ENCODE results near the gene ANOS1.

ANOS1 gene

DNA sequence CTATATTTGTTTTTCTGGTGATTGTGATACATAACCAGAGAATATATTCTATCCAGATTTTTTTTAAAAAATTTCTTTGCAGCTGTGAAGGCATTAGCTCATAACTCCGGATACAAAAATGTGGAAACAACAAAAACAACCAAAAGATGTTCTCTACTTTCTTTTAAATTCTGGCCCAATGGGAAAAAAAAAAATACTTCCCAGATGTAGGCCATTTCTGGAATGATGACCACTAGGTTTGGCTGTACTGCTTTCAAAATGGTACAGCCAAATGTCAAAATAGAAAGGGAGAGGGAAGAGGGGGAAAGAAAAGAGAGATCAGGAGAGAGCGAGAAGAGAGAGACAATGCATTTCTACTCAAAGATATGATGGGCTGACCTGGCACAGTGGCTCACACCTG, 14.6 kb downstream of the ANOS1 start:
- no peak for DNase-seq
- Histone ChIP-seq H3F3A (ENCODE audit: insufficient read depth, low read length) (no peaks in the 10 kb centered on the region), H4K20me1 (ENCODE audit: insufficient read depth, low read length) (no peaks in the 10 kb centered on the region), H3K4me1 (ENCODE audit: low read length) (no peaks in the 10 kb centered on the region), H3K4me3 (ENCODE audit: low read length) (no peak overlapping the region), H3K79me2 (ENCODE audit: low read length) (no peaks in the 10 kb centered on the region), H3K4me2 (ENCODE audit: low read depth, low read length) (no peak overlapping the region), H3K9ac (ENCODE audit: low read length) (no peak overlapping the region), H3K27ac (ENCODE audit: low read length) (no peak overlapping the region), H2AFZ (ENCODE audit: low read length) (no peak overlapping the region), H3K27me3 (replicated peaks; ENCODE audit: insufficient read depth, low read length) (no peaks in the 10 kb centered on the region), H3K9me2 (replicated peaks; ENCODE audit: insufficient read depth, low read length) (no peaks in the 10 kb centered on the region), H3K9me3 (replicated peaks; ENCODE audit: insufficient read depth, low read length) (no peaks in the 10 kb centered on the region), H3K36me3 (replicated peaks; ENCODE audit: insufficient read depth, low read length) (no peaks in the 10 kb centered on the region)
- TF ChIP-seq, protein P1, sequence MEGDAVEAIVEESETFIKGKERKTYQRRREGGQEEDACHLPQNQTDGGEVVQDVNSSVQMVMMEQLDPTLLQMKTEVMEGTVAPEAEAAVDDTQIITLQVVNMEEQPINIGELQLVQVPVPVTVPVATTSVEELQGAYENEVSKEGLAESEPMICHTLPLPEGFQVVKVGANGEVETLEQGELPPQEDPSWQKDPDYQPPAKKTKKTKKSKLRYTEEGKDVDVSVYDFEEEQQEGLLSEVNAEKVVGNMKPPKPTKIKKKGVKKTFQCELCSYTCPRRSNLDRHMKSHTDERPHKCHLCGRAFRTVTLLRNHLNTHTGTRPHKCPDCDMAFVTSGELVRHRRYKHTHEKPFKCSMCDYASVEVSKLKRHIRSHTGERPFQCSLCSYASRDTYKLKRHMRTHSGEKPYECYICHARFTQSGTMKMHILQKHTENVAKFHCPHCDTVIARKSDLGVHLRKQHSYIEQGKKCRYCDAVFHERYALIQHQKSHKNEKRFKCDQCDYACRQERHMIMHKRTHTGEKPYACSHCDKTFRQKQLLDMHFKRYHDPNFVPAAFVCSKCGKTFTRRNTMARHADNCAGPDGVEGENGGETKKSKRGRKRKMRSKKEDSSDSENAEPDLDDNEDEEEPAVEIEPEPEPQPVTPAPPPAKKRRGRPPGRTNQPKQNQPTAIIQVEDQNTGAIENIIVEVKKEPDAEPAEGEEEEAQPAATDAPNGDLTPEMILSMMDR (IDR thresholded peaks at IDR 0.05; ENCODE audit: low read length), result no peak
- no peak for TF ChIP-seq EZH2phosphoT487 (IDR thresholded peaks at IDR 0.05; ENCODE audit: low read length)
- no peak for TF ChIP-seq EZH2 (optimal IDR thresholded peaks at IDR 0.05; ENCODE audit: low read depth, low read length)

DNA sequence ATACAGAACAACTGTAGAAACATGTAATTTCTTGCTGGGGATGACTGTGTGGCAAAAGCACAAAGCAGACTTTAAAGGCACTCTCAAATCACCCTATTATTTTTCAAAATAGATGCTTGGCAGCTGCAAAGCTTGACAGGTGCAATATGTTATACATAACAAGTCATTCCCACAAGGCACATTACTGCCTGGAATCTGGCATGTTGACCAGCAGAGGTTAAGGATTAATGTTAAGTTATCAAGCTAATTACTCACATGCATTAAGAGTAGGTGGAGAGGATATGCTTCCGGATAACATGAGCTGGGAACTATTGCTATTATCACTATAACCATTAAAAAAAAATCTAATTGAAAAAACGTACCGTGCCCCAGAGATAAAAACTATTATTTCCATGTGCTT, 17.8 kb downstream of the ANOS1 start:
- no peaks in the 10 kb centered on the region for H3K27me3 ChIP-seq (replicated peaks; ENCODE audit: insufficient read depth, low read length)
- H3K36me3 ChIP-seq (replicated peaks; ENCODE audit: insufficient read depth, low read length), result no peaks in the 10 kb centered on the region
- H3F3A ChIP-seq (ENCODE audit: insufficient read depth, low read length), result no peaks in the 10 kb centered on the region
- H3K9me3 ChIP-seq (replicated peaks; ENCODE audit: insufficient read depth, low read length), result no peaks in the 10 kb centered on the region
- H3K27ac ChIP-seq (ENCODE audit: low read length), result no peak overlapping the region
- no peaks in the 10 kb centered on the region for H3K4me1 ChIP-seq (ENCODE audit: low read length)
- H3K79me2 ChIP-seq (ENCODE audit: low read length), result no peaks in the 10 kb centered on the region
- no peaks in the 10 kb centered on the region for H3K9me2 ChIP-seq (replicated peaks; ENCODE audit: insufficient read depth, low read length)
- H3K4me3 ChIP-seq (ENCODE audit: low read length), result no peak overlapping the region
- H3K4me2 ChIP-seq (ENCODE audit: low read depth, low read length), result no peak overlapping the region
- H2AFZ ChIP-seq (ENCODE audit: low read length), result no peak overlapping the region
- no peak overlapping the region for H3K9ac ChIP-seq (ENCODE audit: low read length)
- no peak for TF ChIP-seq EZH2phosphoT487 (IDR thresholded peaks at IDR 0.05; ENCODE audit: low read length)
- TF ChIP-seq EZH2 (optimal IDR thresholded peaks at IDR 0.05; ENCODE audit: low read depth, low read length), result no peak
- TF ChIP-seq, protein P1 (IDR thresholded peaks at IDR 0.05; ENCODE audit: low read length), result no peak
- no peak for DNase-seq
- no peaks in the 10 kb centered on the region for H4K20me1 ChIP-seq (ENCODE audit: insufficient read depth, low read length)

DNA sequence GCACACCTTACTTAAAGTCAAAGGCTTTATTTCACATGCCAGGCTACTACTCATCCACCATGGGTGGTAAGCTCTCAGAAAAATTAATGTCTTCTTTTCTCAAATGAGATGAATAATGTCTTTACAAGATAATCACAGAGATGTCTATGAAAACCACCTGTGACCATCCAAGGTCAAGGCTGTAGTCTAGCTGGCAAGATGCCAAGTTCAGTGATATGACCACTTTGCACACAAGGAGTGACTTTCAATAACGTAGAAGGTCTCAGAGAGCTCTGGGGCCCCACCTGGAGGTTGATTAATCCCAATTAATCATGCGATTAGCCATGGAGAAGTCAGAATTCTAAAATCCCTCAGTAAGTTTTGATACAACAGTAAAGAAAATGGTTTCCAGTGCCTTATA, 20.5 kb downstream of the ANOS1 start:
- TF ChIP-seq, protein P1 (IDR thresholded peaks at IDR 0.05; ENCODE audit: low read length), result no peak
- no peak for TF ChIP-seq EZH2 (optimal IDR thresholded peaks at IDR 0.05; ENCODE audit: low read depth, low read length)
- H3K4me2 ChIP-seq (ENCODE audit: low read depth, low read length), result no peak overlapping the region
- H3K4me3 ChIP-seq (ENCODE audit: low read length), result no peak overlapping the region
- no peaks in the 10 kb centered on the region for H4K20me1 ChIP-seq (ENCODE audit: insufficient read depth, low read length)
- H3K79me2 ChIP-seq (ENCODE audit: low read length), result no peaks in the 10 kb centered on the region
- H3K9ac ChIP-seq (ENCODE audit: low read length), result no peak overlapping the region
- H3F3A ChIP-seq (ENCODE audit: insufficient read depth, low read length), result no peaks in the 10 kb centered on the region
- peak; percentile 19 for DNase-seq
- no peaks in the 10 kb centered on the region for H3K36me3 ChIP-seq (replicated peaks; ENCODE audit: insufficient read depth, low read length)
- no peaks in the 10 kb centered on the region for H3K27me3 ChIP-seq (replicated peaks; ENCODE audit: insufficient read depth, low read length)
- no peak overlapping the region for H3K27ac ChIP-seq (ENCODE audit: low read length)
- no peaks in the 10 kb centered on the region for H3K4me1 ChIP-seq (ENCODE audit: low read length)
- H2AFZ ChIP-seq (ENCODE audit: low read length), result no peak overlapping the region
- no peaks in the 10 kb centered on the region for H3K9me3 ChIP-seq (replicated peaks; ENCODE audit: insufficient read depth, low read length)
- no peaks in the 10 kb centered on the region for H3K9me2 ChIP-seq (replicated peaks; ENCODE audit: insufficient read depth, low read length)
